Astrocyte (in vitro differentiated cells and primary cell): ENCODE measurements around the gene PSMD1.

Experiments
- EZH2 ChIP-seq: IDR thresholded peaks from 2 replicates; pipeline ENCODE4 v1.6.1; 2012; ENCODE audit warnings: mild to moderate bottlenecking, low read length, inconsistent platforms; ENCODE audit not compliant: insufficient read depth
- TF ChIP-seq, protein P1 (sequence below): IDR thresholded peaks from 2 replicates; pipeline ENCODE4 v1.5.1; 2011; ENCODE audit warnings: low read depth, mild to moderate bottlenecking, inconsistent platforms, low read length, moderate library complexity; ENCODE audit not compliant: insufficient read depth

GRCh38 chr2:231028889-231029288, 27.8 kb upstream of the PSMD1 start:
- TF ChIP-seq, protein P1, sequence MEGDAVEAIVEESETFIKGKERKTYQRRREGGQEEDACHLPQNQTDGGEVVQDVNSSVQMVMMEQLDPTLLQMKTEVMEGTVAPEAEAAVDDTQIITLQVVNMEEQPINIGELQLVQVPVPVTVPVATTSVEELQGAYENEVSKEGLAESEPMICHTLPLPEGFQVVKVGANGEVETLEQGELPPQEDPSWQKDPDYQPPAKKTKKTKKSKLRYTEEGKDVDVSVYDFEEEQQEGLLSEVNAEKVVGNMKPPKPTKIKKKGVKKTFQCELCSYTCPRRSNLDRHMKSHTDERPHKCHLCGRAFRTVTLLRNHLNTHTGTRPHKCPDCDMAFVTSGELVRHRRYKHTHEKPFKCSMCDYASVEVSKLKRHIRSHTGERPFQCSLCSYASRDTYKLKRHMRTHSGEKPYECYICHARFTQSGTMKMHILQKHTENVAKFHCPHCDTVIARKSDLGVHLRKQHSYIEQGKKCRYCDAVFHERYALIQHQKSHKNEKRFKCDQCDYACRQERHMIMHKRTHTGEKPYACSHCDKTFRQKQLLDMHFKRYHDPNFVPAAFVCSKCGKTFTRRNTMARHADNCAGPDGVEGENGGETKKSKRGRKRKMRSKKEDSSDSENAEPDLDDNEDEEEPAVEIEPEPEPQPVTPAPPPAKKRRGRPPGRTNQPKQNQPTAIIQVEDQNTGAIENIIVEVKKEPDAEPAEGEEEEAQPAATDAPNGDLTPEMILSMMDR, result no peak
- no peak for TF ChIP-seq EZH2
